ENCODE data around the gene RETN. TPM values are rescaled to one million over a fixed set of nuclear protein-coding genes. Genes with fewer than 3 reads are reported as not detected.

Gene RETN
- total RNA-seq, 1 experiment from 2014 or later, result not detected

DNA sequence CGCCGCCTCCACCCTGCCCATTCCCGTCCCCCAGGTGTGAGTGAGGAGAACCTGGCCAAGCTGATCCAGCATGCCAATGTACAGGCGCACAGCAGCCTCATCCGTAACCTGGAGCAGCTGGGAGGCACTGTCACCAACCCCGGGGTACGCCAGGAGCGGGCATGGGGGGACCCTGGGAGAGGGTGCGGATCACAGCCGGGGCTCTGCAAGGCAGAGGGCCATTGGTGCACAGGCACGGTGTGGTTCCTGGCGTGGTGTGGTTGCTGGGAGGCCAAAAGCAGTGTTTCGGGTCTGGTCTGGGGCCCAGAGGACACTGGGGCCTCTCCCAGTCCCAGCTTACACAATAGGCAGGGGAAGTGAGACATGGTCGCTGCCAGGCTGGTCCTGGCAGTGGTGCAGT lies 23.7 kb upstream of the RETN start:
- H3K4me1 ChIP-seq (ENCODE audit: insufficient read depth, low read length, poor library complexity, severe bottlenecking), result no peaks in the 10 kb centered on the region
- H3K27ac ChIP-seq (ENCODE audit: low read depth, low read length, poor library complexity, severe bottlenecking), result no peak overlapping the region
- no peaks in the 10 kb centered on the region for H3K36me3 ChIP-seq (ENCODE audit: insufficient read depth, low read length, poor library complexity, severe bottlenecking)
- intact Hi-C loops (cut with micrococcal nuclease; ENCODE audit: unreplicated experiment), result no loop called here
- no peak overlapping the region for H3K4me3 ChIP-seq (ENCODE audit: low read depth, low read length, poor library complexity, severe bottlenecking)
- H3K27me3 ChIP-seq (replicated peaks; ENCODE audit: insufficient read depth, low read depth, low read length, poor library complexity), result no peaks in the 10 kb centered on the region
- BruUV-seq (replicated peaks), result no TSS peak
- POLR2A ChIA-PET (ENCODE audit: low non-redundant PET), result no interaction called here
- H3K9me3 ChIP-seq (ENCODE audit: low read depth, low read length, poor library complexity, severe bottlenecking), result no peaks in the 10 kb centered on the region
- CTCF ChIA-PET, result interaction anchor here (1.3 kb wide), 1 partner anchor 77 kb away, joined by 4 read pairs; no protein-coding TSS in a partner anchor
- TF ChIP-seq EZH2 (IDR thresholded peaks at IDR 0.05; ENCODE audit: borderline replicate concordance, low read depth, low read length, poor library complexity, severe bottlenecking) (no peak), CTCF (conservative IDR thresholded peaks at IDR 0.05; ENCODE audit: low read depth, low read length) (no peak)
- no peak for DNase-seq (ENCODE audit: low spot score)

DNA sequence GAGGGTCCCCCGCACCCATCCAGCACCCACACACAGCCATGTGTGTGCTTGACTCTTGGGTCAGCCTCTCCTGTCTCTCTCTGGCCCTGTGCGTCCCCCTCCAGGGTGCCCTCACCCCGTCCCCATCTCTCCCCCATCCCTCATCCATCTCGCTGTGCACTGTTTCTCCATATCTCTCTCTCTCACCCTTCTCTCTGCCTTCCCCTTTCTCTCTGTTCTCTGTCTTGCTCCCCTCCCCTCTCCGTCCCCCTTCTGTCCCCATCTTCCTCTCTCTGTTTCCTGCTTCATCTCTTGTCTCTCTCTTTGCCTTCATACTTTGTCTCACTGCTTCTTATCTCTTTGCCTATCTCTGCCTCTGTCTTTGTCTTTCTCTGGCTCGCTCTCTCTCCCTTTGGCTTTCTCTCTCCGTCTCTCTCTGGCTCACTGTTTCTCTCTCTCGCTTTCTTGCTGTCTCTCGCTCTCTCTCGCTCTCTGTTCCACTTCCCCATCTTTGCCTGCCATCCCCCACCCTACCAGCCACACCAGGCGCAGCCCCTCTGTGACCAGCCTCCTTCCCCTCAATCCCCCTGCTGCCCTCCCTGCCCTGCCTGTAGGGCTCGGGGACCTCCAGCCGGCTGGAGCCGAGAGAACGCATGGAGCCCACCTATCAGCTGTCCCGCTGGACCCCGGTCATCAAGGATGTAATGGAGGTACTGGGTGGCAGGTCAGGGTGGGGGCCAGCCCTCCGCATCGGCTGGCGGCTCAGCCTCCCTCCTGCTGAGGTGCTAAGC lies 23.0 kb upstream of the RETN start:
- no peak for DNase-seq (ENCODE audit: low spot score)
- Histone ChIP-seq H3K36me3 (ENCODE audit: insufficient read depth, low read length, poor library complexity, severe bottlenecking) (no peaks in the 10 kb centered on the region), H3K4me1 (ENCODE audit: insufficient read depth, low read length, poor library complexity, severe bottlenecking) (no peaks in the 10 kb centered on the region), H3K27ac (ENCODE audit: low read depth, low read length, poor library complexity, severe bottlenecking) (no peak overlapping the region), H3K27me3 (replicated peaks; ENCODE audit: insufficient read depth, low read depth, low read length, poor library complexity) (no peaks in the 10 kb centered on the region), H3K4me3 (ENCODE audit: low read depth, low read length, poor library complexity, severe bottlenecking) (no peak overlapping the region), H3K9me3 (ENCODE audit: low read depth, low read length, poor library complexity, severe bottlenecking) (no peaks in the 10 kb centered on the region)
- ChIA-PET POLR2A (ENCODE audit: low non-redundant PET) (no interaction called here), CTCF (no interaction called here)
- no TSS peak for BruUV-seq (replicated peaks)
- intact Hi-C loops (cut with micrococcal nuclease; ENCODE audit: unreplicated experiment), result no loop called here
- TF ChIP-seq EZH2 (IDR thresholded peaks at IDR 0.05; ENCODE audit: borderline replicate concordance, low read depth, low read length, poor library complexity, severe bottlenecking), result no peak
- TF ChIP-seq CTCF (conservative IDR thresholded peaks at IDR 0.05; ENCODE audit: low read depth, low read length), result no peak

DNA sequence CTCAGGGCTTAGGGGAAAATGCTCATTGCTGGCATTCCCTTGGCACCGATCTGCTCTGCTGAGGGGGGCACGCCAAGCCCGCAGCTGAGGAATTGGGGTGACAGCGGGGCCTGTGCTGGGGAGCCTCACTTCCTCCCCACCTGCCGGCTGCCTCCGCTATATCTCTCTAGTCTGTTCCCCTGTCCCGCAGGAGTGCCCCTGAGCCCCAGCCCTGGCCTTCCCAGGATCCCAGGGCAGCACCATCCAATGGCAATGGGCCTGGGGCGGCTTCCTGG lies 22.5 kb upstream of the RETN start:
- Histone ChIP-seq H3K4me3 (ENCODE audit: low read depth, low read length, poor library complexity, severe bottlenecking) (no peak overlapping the region), H3K4me1 (ENCODE audit: insufficient read depth, low read length, poor library complexity, severe bottlenecking) (no peaks in the 10 kb centered on the region), H3K27me3 (replicated peaks; ENCODE audit: insufficient read depth, low read depth, low read length, poor library complexity) (no peaks in the 10 kb centered on the region), H3K9me3 (ENCODE audit: low read depth, low read length, poor library complexity, severe bottlenecking) (no peaks in the 10 kb centered on the region), H3K36me3 (ENCODE audit: insufficient read depth, low read length, poor library complexity, severe bottlenecking) (no peaks in the 10 kb centered on the region), H3K27ac (ENCODE audit: low read depth, low read length, poor library complexity, severe bottlenecking) (no peak overlapping the region)
- intact Hi-C loops (cut with micrococcal nuclease; ENCODE audit: unreplicated experiment), result no loop called here
- no peak for TF ChIP-seq CTCF (conservative IDR thresholded peaks at IDR 0.05; ENCODE audit: low read depth, low read length)
- no peak for TF ChIP-seq EZH2 (IDR thresholded peaks at IDR 0.05; ENCODE audit: borderline replicate concordance, low read depth, low read length, poor library complexity, severe bottlenecking)
- DNase-seq (ENCODE audit: low spot score), result no peak
- ChIA-PET CTCF (no interaction called here), POLR2A (ENCODE audit: low non-redundant PET) (no interaction called here)
- BruUV-seq (replicated peaks), result no TSS peak

All from A673 (cell line).